Gastrocnemius medialis (tissue), 4 donors: ENCODE results near the gene GAB2.

Source experiments
- POLR2A ChIP-seq, 2 donors: fragments of 450-650 bp; IDR thresholded peaks; one replicate each; pipeline ENCODE4 v1.6.1; 2017; ENCODE audit warnings: antibody characterized with exemption in 2 of 2, mild to moderate bottlenecking in 2 of 2, moderate library complexity in 2 of 2
- TF ChIP-seq, protein P1 (sequence below), 5 experiments: fragments of 450-650 bp in 3 of 5; fragments of 200-600 bp in 2 of 5; sonication (generic) in 2 of 5; IDR thresholded peaks in 4 of 5; conservative IDR thresholded peaks in 1 of 5; 1 replicate in 4 of 5; 2 replicates in 1 of 5; pipeline ENCODE4 v1.5.1; 2016 to 2019; ENCODE audit warnings: antibody characterized with exemption in 5 of 5, mild to moderate bottlenecking in 3 of 5, moderate library complexity in 3 of 5

DNA sequence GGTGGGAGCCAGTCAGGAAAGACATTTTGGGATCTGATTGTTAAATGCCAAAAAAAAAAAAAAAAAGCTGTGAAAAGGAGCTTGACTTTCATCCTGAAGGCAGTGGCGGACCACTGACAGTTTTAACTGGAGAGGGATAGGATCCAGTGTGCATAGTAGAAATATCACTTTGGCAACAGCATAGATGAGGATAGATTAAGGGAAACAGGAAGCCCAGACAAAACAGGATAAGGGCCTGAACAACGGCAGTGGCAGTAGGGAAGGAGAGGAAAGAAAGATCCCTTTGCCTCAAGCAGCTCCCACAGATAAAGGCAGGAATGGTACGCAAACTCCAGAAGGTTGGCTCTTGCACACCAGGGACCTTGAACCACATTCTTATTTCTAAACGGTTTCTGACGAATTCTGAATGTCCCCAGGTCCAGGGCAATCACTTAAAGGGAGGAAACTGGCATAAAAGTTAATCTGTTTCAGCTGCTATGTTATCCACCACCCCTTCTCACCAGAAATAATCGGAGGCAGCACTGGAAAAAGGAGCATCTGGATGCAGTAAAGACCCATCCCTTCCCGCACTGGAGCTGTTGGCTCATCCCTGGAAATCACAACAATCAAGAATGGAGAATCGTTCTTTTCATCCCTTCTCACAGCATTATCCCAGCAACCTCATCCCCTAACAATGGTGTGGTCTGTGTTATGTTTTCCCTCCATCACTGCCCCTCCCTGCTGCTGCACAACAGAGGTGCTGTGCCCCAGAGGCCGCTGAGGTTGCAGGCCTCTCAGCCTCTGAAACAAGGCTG lies 99.1 kb downstream of the GAB2 start:
- TF ChIP-seq POLR2A (IDR thresholded peaks at IDR 0.05), result no peak
- TF ChIP-seq, protein P1, sequence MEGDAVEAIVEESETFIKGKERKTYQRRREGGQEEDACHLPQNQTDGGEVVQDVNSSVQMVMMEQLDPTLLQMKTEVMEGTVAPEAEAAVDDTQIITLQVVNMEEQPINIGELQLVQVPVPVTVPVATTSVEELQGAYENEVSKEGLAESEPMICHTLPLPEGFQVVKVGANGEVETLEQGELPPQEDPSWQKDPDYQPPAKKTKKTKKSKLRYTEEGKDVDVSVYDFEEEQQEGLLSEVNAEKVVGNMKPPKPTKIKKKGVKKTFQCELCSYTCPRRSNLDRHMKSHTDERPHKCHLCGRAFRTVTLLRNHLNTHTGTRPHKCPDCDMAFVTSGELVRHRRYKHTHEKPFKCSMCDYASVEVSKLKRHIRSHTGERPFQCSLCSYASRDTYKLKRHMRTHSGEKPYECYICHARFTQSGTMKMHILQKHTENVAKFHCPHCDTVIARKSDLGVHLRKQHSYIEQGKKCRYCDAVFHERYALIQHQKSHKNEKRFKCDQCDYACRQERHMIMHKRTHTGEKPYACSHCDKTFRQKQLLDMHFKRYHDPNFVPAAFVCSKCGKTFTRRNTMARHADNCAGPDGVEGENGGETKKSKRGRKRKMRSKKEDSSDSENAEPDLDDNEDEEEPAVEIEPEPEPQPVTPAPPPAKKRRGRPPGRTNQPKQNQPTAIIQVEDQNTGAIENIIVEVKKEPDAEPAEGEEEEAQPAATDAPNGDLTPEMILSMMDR (IDR thresholded peaks at IDR 0.05 in 4 of 5, conservative IDR thresholded peaks at IDR 0.05 in 1 of 5), result no peak
